Cardiac fibroblast (primary cell): ENCODE results near the gene CARS2.

Experiments
- DNase-seq, 2 donors: peaks; one replicate each; pipeline versions ENCODE4 v3.0.0 to v3.0.0-alpha.2; 2010; ENCODE audit warnings: low read depth in 2 of 2
- H3K4me3 ChIP-seq, 2 donors: replicated peaks in 1 of 2; 1 replicate in 1 of 2; 2 replicates in 1 of 2; pipeline ENCODE4 v1.5.1; 2011; ENCODE audit warnings: low read depth in 2 of 2, low read length in 2 of 2, mild to moderate bottlenecking in 2 of 2, moderate library complexity in 1 of 2
- TF ChIP-seq, protein P1 (sequence below): IDR thresholded peaks from one replicate; pipeline ENCODE4 v1.5.1; 2011; ENCODE audit warnings: low read depth, mild to moderate bottlenecking, low read length, inconsistent platforms

Gene CARS2

GRCh38 chr13:110627761-110628476 is 78.0 kb downstream of the CARS2 start:
- TF ChIP-seq, protein P1, sequence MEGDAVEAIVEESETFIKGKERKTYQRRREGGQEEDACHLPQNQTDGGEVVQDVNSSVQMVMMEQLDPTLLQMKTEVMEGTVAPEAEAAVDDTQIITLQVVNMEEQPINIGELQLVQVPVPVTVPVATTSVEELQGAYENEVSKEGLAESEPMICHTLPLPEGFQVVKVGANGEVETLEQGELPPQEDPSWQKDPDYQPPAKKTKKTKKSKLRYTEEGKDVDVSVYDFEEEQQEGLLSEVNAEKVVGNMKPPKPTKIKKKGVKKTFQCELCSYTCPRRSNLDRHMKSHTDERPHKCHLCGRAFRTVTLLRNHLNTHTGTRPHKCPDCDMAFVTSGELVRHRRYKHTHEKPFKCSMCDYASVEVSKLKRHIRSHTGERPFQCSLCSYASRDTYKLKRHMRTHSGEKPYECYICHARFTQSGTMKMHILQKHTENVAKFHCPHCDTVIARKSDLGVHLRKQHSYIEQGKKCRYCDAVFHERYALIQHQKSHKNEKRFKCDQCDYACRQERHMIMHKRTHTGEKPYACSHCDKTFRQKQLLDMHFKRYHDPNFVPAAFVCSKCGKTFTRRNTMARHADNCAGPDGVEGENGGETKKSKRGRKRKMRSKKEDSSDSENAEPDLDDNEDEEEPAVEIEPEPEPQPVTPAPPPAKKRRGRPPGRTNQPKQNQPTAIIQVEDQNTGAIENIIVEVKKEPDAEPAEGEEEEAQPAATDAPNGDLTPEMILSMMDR: no peak

DNA sequence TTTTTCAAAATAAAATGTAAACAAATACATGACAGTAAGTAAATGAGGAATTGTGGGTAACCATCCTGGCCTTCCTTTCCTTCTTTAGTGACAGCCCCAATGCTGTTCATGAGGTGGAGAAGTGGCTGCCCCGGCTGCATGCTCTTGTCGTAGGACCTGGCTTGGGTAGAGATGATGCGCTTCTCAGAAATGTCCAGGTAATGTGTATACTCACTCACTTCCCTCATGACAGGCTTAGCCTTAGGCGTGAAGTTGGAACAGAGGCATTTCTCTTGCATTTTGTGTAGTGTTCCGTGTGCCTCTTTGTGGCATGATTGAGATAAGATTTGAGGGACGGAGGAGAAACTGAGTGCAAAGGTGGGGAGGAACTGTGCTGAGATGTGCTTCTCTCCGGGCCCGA is 78.6 kb downstream of the CARS2 start:
- TF ChIP-seq, protein P1: no peak
- no peak overlapping the region for H3K4me3 ChIP-seq

More at GRCh38 chr13:110627761-110628476, 78.0 kb downstream of the CARS2 start:
- no peak overlapping the region for H3K4me3 ChIP-seq
- no peak for DNase-seq

DNA sequence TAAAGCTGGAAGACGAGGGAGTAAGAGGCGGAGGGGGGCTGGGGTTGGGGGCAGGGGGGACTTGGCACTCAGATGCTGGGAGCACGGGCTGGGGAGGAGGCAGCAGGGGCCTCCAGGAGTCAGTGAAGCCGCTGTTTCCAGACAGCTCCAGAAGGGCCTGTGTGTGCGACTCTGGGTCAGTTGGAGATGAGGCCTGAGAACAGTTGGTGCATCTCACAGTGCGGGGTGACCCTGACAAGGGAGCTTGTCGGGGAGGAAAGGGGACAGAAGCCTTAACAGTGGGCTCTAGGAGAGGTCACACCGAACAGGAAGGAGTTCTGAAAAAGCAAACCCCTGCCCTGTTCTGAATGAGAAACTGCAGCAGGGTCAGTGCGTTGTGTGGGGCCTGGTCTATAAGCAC is 79.4 kb downstream of the CARS2 start:
- DNase-seq: no peak
- TF ChIP-seq, protein P1: no peak
- H3K4me3 ChIP-seq: no peak overlapping the region

More for the DNA sequence above, 78.6 kb downstream of the CARS2 start:
- DNase-seq: no peak

DNA sequence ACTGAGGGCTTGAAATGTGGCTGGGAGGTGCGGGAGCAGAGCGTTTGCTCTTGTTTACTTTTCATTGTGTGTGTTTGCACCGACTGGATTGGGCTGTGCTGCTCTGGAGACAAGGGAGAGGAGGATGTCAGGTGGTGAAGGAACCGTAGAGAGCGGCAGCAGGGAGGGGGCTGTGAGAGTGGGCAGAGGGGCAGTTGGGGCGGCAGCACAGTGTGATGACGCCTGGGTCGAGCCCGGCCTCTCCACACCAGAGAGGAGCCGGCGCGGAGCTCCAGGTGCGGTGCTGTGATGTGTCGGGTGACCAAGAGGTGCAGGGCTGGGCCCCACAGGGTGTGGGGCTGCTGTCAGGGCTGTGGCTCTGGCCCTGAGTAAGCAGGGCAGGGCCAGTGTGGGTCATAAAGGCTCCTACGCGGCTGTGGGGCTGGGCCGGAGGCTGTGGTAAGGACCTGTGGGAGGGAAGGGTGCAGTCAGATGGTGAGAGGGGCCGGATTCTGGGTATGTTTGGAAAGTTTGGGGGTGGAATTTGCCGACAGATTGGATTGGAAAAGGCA is 80.1 kb downstream of the CARS2 start:
- no peak overlapping the region for H3K4me3 ChIP-seq
- no peak for DNase-seq
- TF ChIP-seq, protein P1: no peak

DNA sequence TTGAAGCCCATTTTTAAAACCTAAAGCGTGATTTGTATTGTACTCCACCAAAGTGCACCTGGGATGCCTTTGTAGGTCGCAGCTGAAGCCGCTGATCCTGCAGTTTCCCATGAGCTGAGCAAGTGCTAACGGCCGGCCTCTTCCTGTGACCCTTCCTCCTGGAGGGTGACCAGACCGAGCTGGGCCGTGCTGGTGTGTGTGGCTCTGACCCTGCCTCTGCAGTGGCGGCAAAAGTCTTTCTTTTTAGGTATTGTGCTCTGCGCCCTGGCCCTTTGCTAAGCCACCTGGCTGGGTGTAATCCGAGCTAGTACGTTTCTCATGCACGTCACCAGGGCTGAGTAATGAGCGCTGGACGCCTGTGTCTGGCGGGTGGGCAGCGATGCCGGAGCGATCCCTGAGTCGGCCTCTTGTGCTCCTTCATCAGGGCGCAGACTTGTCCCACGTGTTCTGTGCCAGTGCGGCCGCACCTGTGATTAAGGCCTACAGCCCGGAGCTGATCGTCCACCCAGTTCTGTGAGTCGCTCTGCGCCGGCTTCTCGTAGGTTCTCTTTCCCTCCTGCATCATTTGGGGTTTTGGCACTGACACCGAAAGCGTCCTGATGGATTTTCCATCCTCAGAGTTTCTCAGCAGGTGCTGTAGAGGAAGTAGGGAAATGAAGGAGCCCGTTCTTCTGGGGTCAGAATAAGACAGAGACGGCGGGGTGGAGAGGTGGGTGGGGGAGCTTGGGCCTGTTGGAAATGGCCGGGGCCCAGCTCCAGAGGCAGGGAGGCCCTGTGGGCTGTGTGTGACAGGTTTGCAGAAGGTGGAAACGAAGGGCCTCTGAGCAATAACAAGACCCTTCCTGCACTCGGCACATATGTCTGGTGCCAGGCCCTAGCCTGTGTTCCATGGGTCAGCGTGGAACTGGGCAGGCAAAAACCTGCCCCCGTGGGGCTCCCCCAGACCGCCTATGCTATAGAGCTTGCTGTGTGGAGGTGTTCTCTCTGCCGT is 80.9 kb downstream of the CARS2 start:
- no peak overlapping the region for H3K4me3 ChIP-seq
- TF ChIP-seq, protein P1: no peak
- DNase-seq: no peak

DNA sequence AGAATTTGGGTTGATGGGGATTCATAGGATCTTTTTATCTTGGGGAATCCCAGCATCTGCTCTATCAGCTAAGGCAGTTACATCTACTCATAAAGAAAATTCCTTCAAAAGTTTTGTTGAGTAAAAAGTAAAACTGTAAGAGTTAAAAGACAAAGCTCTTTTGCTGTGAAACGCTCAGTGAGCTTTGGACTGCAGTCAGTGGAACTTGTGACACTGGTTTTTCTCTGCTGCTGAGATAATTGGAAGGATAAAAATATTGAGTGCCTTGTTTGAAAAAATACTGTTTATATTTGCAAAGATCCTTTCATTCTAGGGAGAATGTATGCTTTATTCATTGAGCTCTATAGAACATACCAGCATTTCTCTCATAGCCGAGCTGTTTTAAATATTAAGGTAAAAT is 85.3 kb downstream of the CARS2 start:
- TF ChIP-seq, protein P1: no peak
- DNase-seq: no peak

More for the DNA sequence above, 85.3 kb downstream of the CARS2 start:
- no peak overlapping the region for H3K4me3 ChIP-seq
